SU-DHL-6 (cell line): Measurements from ENCODE around the gene ALG11.

Experiments used
- EZH2phosphoT487 ChIP-seq: fragments of 200-600 bp; sonication (generic), shearing (Covaris generic); conservative IDR thresholded peaks from 2 replicates; pipeline ENCODE4 v1.6.1; 2018; ENCODE audit warnings: mild to moderate bottlenecking, antibody characterized with exemption, low read length, moderate library complexity, mixed read lengths
- TF ChIP-seq, protein P1 (sequence below): fragments of 200-600 bp; sonication (generic); IDR thresholded peaks from one replicate; pipeline ENCODE4 v1.5.1; 2017; ENCODE audit warnings: antibody characterized with exemption, mild to moderate bottlenecking, low read length, moderate library complexity; ENCODE audit not compliant: insufficient read depth, poor library complexity, severe bottlenecking

DNA sequence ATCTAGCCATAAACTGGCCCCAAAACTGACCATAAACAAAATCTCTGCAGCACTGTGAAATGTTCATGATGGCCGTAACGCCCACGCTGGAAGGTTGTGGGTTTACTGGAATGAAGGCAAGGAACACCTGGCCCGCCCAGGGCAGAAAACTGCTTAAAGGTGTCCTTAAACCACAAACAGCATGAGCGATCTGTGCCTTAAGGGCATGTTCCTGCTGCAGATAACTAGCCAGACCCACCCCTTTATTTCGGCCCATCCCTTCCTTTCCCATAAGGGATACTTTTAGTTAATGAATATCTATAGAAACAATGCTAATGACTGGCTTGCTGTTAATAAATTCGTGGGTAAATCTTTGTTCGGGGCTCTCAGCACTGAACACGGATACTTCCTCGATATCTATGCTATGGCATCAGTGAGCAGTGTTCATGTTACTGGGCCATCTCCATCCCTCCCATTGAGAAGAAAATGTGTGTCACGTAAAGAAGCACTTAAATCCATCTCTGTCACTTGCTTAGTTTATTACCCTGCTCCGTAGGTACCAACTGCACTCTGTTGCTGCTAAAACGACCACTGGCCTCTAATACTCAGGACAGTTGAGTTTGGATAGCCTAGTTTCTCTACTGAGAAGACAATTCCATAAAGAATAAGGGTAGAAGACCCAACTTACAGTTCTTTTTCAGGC is 6.2 kb upstream of the ALG11 start:
- TF ChIP-seq, protein P1, sequence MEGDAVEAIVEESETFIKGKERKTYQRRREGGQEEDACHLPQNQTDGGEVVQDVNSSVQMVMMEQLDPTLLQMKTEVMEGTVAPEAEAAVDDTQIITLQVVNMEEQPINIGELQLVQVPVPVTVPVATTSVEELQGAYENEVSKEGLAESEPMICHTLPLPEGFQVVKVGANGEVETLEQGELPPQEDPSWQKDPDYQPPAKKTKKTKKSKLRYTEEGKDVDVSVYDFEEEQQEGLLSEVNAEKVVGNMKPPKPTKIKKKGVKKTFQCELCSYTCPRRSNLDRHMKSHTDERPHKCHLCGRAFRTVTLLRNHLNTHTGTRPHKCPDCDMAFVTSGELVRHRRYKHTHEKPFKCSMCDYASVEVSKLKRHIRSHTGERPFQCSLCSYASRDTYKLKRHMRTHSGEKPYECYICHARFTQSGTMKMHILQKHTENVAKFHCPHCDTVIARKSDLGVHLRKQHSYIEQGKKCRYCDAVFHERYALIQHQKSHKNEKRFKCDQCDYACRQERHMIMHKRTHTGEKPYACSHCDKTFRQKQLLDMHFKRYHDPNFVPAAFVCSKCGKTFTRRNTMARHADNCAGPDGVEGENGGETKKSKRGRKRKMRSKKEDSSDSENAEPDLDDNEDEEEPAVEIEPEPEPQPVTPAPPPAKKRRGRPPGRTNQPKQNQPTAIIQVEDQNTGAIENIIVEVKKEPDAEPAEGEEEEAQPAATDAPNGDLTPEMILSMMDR = no peak
- no peak for TF ChIP-seq EZH2phosphoT487
